Lower lobe of right lung (tissue), 2 donors: ENCODE measurements around the gene KRABD2. TPM values are rescaled to one million over a fixed set of nuclear protein-coding genes. Genes with fewer than 3 reads are reported as not detected.

ENCODE experiments used
- ATAC-seq, 2 donors: fragments of 200-7000 bp; cut with Tn5 transposase; one replicate each; pipeline ENCODE4 v1.9.1; 2020 to 2022; ENCODE audit warnings: mild to moderate bottlenecking in 2 of 2, moderate library complexity in 2 of 2
- DNase-seq: peaks from one replicate; pipeline ENCODE4 v3.0.0-alpha.2; 2020
- H3K27ac ChIP-seq: fragments of 200-600 bp; one replicate; pipeline ENCODE4 v1.8.0; 2022
- H3K27me3 ChIP-seq: fragments of 200-600 bp; one replicate; pipeline ENCODE4 v1.8.0; 2022; ENCODE audit warnings: low read depth
- H3K36me3 ChIP-seq: fragments of 200-600 bp; one replicate; pipeline ENCODE4 v1.8.0; 2022; ENCODE audit warnings: mild to moderate bottlenecking
- H3K4me1 ChIP-seq: fragments of 200-600 bp; one replicate; pipeline ENCODE4 v1.8.0; 2022
- H3K4me3 ChIP-seq: fragments of 200-600 bp; one replicate; pipeline ENCODE4 v1.8.0; 2022; ENCODE audit warnings: mild to moderate bottlenecking
- H3K9me3 ChIP-seq: fragments of 200-600 bp; one replicate; pipeline ENCODE4 v1.8.0; 2022
- CTCF ChIP-seq: fragments of 200-600 bp; IDR thresholded peaks from one replicate; pipeline ENCODE4 v1.8.0; 2022; ENCODE audit warnings: antibody characterized with exemption, mild to moderate bottlenecking
- intact Hi-C: fragments of 100-400 bp; cut with DNase I; formaldehyde crosslinking; loops from one replicate; pipeline ENCODE4 v1.11.0; 2022
- total RNA-seq: library from RNA; stranded (reverse); fragmentation: NEBNext Ultra II Directional; extraction: Animal tissue kit (Norgen Biotek cat#: 25700); gene quantifications from one replicate; pipeline ENCODE4 v1.2.1, GENCODE V29; 2021
- donor health status: DM: no; HTN: yes; CAD: no; lungs with severe emphysema.

Gene KRABD2

GRCh38 chr17:8337802-8338752 is 38.4 kb downstream of the KRABD2 start:
- no peak for TF ChIP-seq CTCF
- Histone ChIP-seq H3K9me3 (no peaks in the 10 kb centered on the region), H3K4me1 (peaks cover 7% of the 10 kb centered on the region), H3K27me3 (no peaks in the 10 kb centered on the region), H3K4me3 (no peak overlapping the region), H3K27ac (no peak overlapping the region), H3K36me3 (no peaks in the 10 kb centered on the region)
- ATAC-seq (no peak), DNase-seq (no peak)
- intact Hi-C loops, result no loop called here

- DNase-seq, result no peak
- intact Hi-C loops, result no loop called here
- Histone ChIP-seq H3K27me3 (no peaks in the 10 kb centered on the region), H3K36me3 (no peaks in the 10 kb centered on the region), H3K9me3 (no peaks in the 10 kb centered on the region), H3K4me1 (peaks cover 7% of the 10 kb centered on the region), H3K27ac (no peak overlapping the region), H3K4me3 (no peak overlapping the region)
- TF ChIP-seq CTCF, result no peak
- ATAC-seq, result no peak
These were observed 43.2 kb downstream of the KRABD2 start for GRCh38 chr17:8333281-8333680.

- intact Hi-C loops, result no loop called here
- H3K4me3 ChIP-seq, result no peak overlapping the region
- peaks cover 5% of the 10 kb centered on the region for H3K27me3 ChIP-seq
- H3K9me3 ChIP-seq, result no peaks in the 10 kb centered on the region
- DNase-seq, result no peak
- no peaks in the 10 kb centered on the region for H3K36me3 ChIP-seq
- no peak for TF ChIP-seq CTCF
- ATAC-seq, result no peak
- no peak overlapping the region for H3K27ac ChIP-seq
- H3K4me1 ChIP-seq, result peaks cover 3% of the 10 kb centered on the region
These were observed 43.8 kb downstream of the KRABD2 start for GRCh38 chr17:8332688-8333087.

- Histone ChIP-seq H3K9me3 (no peaks in the 10 kb centered on the region), H3K4me1 (peaks cover 6% of the 10 kb centered on the region), H3K27me3 (peaks cover 11% of the 10 kb centered on the region), H3K4me3 (no peak overlapping the region), H3K27ac (no peak overlapping the region), H3K36me3 (no peaks in the 10 kb centered on the region)
- no peak for DNase-seq
- TF ChIP-seq CTCF, result no peak
- ATAC-seq, result no peak
- intact Hi-C loops, result no loop called here
These were observed 44.4 kb downstream of the KRABD2 start for GRCh38 chr17:8332128-8332527.

- Histone ChIP-seq H3K36me3 (no peaks in the 10 kb centered on the region), H3K9me3 (no peaks in the 10 kb centered on the region), H3K27ac (peak overlapping the region; percentile 78), H3K4me1 (peaks cover 30% of the 10 kb centered on the region), H3K27me3 (peaks cover 16% of the 10 kb centered on the region), H3K4me3 (peak overlapping the region; percentile 64)
- DNase-seq (no peak), ATAC-seq (peak; percentile 19 to 43)
- intact Hi-C loops, result no loop called here
- TF ChIP-seq CTCF, result no peak
These were observed 49.2 kb downstream of the KRABD2 start for GRCh38 chr17:8327303-8327649.

Other genes with a start within 250 kb of the KRABD2 start
- 252 TPM for gene PER1, start 224.3 kb downstream of the KRABD2 start, total RNA-seq
- 77.0 TPM for gene VAMP2, start 213.8 kb downstream of the KRABD2 start, total RNA-seq
- 12.9 TPM for gene TMEM107, start 200.3 kb downstream of the KRABD2 start, total RNA-seq
- gene BORCS6, start 186.5 kb downstream of the KRABD2 start, total RNA-seq, result 7.7 TPM
- gene AURKB, start 166.1 kb downstream of the KRABD2 start, total RNA-seq, result 2.2 TPM
- 57.8 TPM for gene CTC1, start 128.6 kb downstream of the KRABD2 start, total RNA-seq
- gene PFAS, start 127.4 kb downstream of the KRABD2 start, total RNA-seq, result 25.3 TPM
- 24.6 TPM for gene RANGRF, start 88.0 kb downstream of the KRABD2 start, total RNA-seq
- 7.7 TPM for gene SLC25A35, start 81.3 kb downstream of the KRABD2 start, total RNA-seq
- 30.3 TPM for gene ARHGEF15, start 66.5 kb downstream of the KRABD2 start, total RNA-seq
- gene ODF4, start 36.9 kb downstream of the KRABD2 start, total RNA-seq, result not detected
- gene RPL26, start 6.5 kb upstream of the KRABD2 start, total RNA-seq, result 1,194 TPM
- not detected for gene RNF222, start 21.1 kb upstream of the KRABD2 start, total RNA-seq
- 74.1 TPM for gene NDEL1, start 59.2 kb upstream of the KRABD2 start, total RNA-seq